ENCODE measurements around the gene FHIT.

FHIT gene

GRCh38 chr3:59777066-59777465 lies 1474.2 kb downstream of the FHIT start:
- TF ChIP-seq TAF1 (IDR thresholded peaks at IDR 0.05; ENCODE audit: borderline replicate concordance, insufficient read depth, low read length) (no peak), SIN3A (IDR thresholded peaks at IDR 0.05; ENCODE audit: borderline replicate concordance, insufficient read depth, low read length) (no peak), POLR2AphosphoS5 (IDR thresholded peaks at IDR 0.05; ENCODE audit: low read depth, low read length) (no peak), REST (IDR thresholded peaks at IDR 0.05; ENCODE audit: insufficient read depth in 1 of 2, low read depth in 2 of 2, low read length in 2 of 2) (no peak), FOXP2 (optimal IDR thresholded peaks at IDR 0.05; ENCODE audit: borderline replicate concordance, extremely low read depth, extremely low read length, insufficient read depth) (no peak)

- TF ChIP-seq POLR2AphosphoS5 (IDR thresholded peaks at IDR 0.05; ENCODE audit: low read depth, low read length) (no peak), REST (IDR thresholded peaks at IDR 0.05; ENCODE audit: insufficient read depth in 1 of 2, low read depth in 2 of 2, low read length in 2 of 2) (no peak), TAF1 (IDR thresholded peaks at IDR 0.05; ENCODE audit: borderline replicate concordance, insufficient read depth, low read length) (no peak), FOXP2 (optimal IDR thresholded peaks at IDR 0.05; ENCODE audit: borderline replicate concordance, extremely low read depth, extremely low read length, insufficient read depth) (no peak), SIN3A (IDR thresholded peaks at IDR 0.05; ENCODE audit: borderline replicate concordance, insufficient read depth, low read length) (no peak)
These were observed 1475.4 kb downstream of the FHIT start for GRCh38 chr3:59775761-59776325.

DNA sequence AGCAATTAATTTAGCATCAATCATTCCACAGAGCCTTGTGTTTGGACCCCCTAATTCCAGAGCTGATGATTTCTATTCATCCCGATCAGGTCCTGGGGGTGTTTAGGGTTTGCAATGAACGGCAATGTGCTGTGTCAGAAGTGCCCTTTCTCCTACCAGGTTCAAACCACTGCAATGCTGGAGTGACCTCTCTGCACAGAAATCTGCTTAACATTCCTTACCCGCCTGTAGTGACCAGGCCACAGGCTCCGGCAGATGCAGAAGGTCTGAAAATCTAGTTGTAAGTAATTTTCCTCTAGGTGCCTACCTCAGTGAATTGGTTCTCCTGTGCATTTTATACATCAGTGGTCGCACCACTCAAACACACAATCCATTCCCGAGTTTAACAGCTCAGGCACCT lies 1476.1 kb downstream of the FHIT start:
- no peak for TF ChIP-seq FOXP2 (optimal IDR thresholded peaks at IDR 0.05; ENCODE audit: borderline replicate concordance, extremely low read depth, extremely low read length, insufficient read depth)
- no peak for TF ChIP-seq TAF1 (IDR thresholded peaks at IDR 0.05; ENCODE audit: borderline replicate concordance, insufficient read depth, low read length)
- no peak for TF ChIP-seq REST (IDR thresholded peaks at IDR 0.05; ENCODE audit: insufficient read depth in 1 of 2, low read depth in 2 of 2, low read length in 2 of 2)
- no peak for TF ChIP-seq SIN3A (IDR thresholded peaks at IDR 0.05; ENCODE audit: borderline replicate concordance, insufficient read depth, low read length)
- no peak for TF ChIP-seq POLR2AphosphoS5 (IDR thresholded peaks at IDR 0.05; ENCODE audit: low read depth, low read length)

DNA sequence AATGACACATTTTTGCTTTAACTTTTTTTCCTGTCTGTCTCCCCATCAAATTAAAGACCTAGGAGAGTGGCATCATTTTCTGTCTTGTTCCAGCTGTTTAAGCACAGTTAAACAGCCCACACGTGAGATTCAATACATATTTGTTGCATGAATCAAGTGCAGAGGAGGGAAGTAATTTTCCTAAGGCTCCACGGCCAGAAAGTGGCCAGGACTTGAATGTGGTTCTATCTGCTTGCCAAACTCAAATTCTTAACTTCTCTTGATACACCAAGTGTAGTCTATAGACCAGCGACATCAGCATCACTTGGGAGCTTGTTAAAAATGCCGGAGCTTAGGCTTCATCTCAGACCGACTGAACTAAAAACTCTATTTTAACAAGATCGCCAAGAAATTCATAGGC lies 1476.6 kb downstream of the FHIT start:
- TF ChIP-seq FOXP2 (optimal IDR thresholded peaks at IDR 0.05; ENCODE audit: borderline replicate concordance, extremely low read depth, extremely low read length, insufficient read depth): no peak
- no peak for TF ChIP-seq POLR2AphosphoS5 (IDR thresholded peaks at IDR 0.05; ENCODE audit: low read depth, low read length)
- TF ChIP-seq REST (IDR thresholded peaks at IDR 0.05; ENCODE audit: insufficient read depth in 1 of 2, low read depth in 2 of 2, low read length in 2 of 2): no peak
- TF ChIP-seq TAF1 (IDR thresholded peaks at IDR 0.05; ENCODE audit: borderline replicate concordance, insufficient read depth, low read length): no peak
- TF ChIP-seq SIN3A (IDR thresholded peaks at IDR 0.05; ENCODE audit: borderline replicate concordance, insufficient read depth, low read length): no peak

GRCh38 chr3:59774000-59774399 lies 1477.3 kb downstream of the FHIT start:
- TF ChIP-seq POLR2AphosphoS5 (IDR thresholded peaks at IDR 0.05; ENCODE audit: low read depth, low read length) (no peak), FOXP2 (optimal IDR thresholded peaks at IDR 0.05; ENCODE audit: borderline replicate concordance, extremely low read depth, extremely low read length, insufficient read depth) (no peak), SIN3A (IDR thresholded peaks at IDR 0.05; ENCODE audit: borderline replicate concordance, insufficient read depth, low read length) (no peak), REST (IDR thresholded peaks at IDR 0.05; ENCODE audit: insufficient read depth in 1 of 2, low read depth in 2 of 2, low read length in 2 of 2) (no peak), TAF1 (IDR thresholded peaks at IDR 0.05; ENCODE audit: borderline replicate concordance, insufficient read depth, low read length) (no peak)
